ENCODE data around the gene ANKRD33. TPM values are rescaled to one million over a fixed set of nuclear protein-coding genes. Genes with fewer than 3 reads are reported as not detected.

The ANKRD33 gene
- polyA plus RNA-seq, 10 donors: 0.05 to 0.18 TPM; not detected in 8

Other genes starting within 250 kb of the ANKRD33 start
- 1 to 10 TPM in 3 of 10 donors, under 1 TPM in 7; 0.41 to 1.4 (median 0.86) TPM for gene FIGNL2, start 39.4 kb upstream of the ANKRD33 start, polyA plus RNA-seq (ENCODE audit: insufficient read length in 10 of 10)
- 10 to 100 TPM; 36.1 to 61.3 (median 43.6) TPM for gene ACVRL1, start 19.4 kb downstream of the ANKRD33 start, polyA plus RNA-seq (ENCODE audit: insufficient read length in 10 of 10)
- gene ACVR1B, start 63.6 kb downstream of the ANKRD33 start, polyA plus RNA-seq (ENCODE audit: insufficient read length in 10 of 10): 10 to 100 TPM; 10.3 to 19.2 (median 13.1) TPM
- 10 to 100 TPM; 13.3 to 21.0 (median 15.9) TPM for gene TAMALIN, start 118.8 kb downstream of the ANKRD33 start, polyA plus RNA-seq (ENCODE audit: insufficient read length in 10 of 10)
- gene NR4A1, start 163.3 kb downstream of the ANKRD33 start, polyA plus RNA-seq (ENCODE audit: insufficient read length in 10 of 10): 100 to 1,000 TPM in 2 of 10 donors, 10 to 100 TPM in 8; 11.5 to 217 (median 33.2) TPM
- 10 to 100 TPM; 21.1 to 31.8 (median 23.1) TPM for gene ATG101, start 181.9 kb downstream of the ANKRD33 start, polyA plus RNA-seq (ENCODE audit: insufficient read length in 10 of 10)
- gene SMIM41, start 191.6 kb downstream of the ANKRD33 start, polyA plus RNA-seq (ENCODE audit: insufficient read length in 10 of 10): under 1 TPM in 4 of 10 donors, not detected in 6; 0.16 to 0.36 (median 0.20) TPM

Data from muscle of back (tissue), 10 donors.